HCT116 (cell line): ENCODE data around the gene EGLN3. TPM values are rescaled to one million over a fixed set of nuclear protein-coding genes. Genes with fewer than 3 reads are reported as not detected.

ENCODE experiments used
- ATAC-seq: fragments of 200-7000 bp; cut with Tn5 transposase; 2 replicates; pipeline ENCODE4 v1.9.1; 2020; ENCODE audit warnings: mild to moderate bottlenecking, moderate library complexity
- BruUV-seq: library from RNA; stranded (reverse); fragments of 400-500 nt; replicated peaks from 2 replicates; lab custom pipeline; 2021; lab: Mats Ljungman, UMichigan
- CTCF ChIA-PET: fragments of 300-600 bp; sonication (Branson Sonifier 250); formaldehyde crosslinking; loops from one replicate; lab custom pipeline; 2021; ENCODE audit warnings: antibody characterized with exemption; lab: Charles Lee
- POLR2A ChIA-PET: fragments of 300-600, 350-600 bp; sonication (Branson Sonifier 250); formaldehyde crosslinking; loops from one replicate; lab custom pipeline; 2021; ENCODE audit warnings: antibody characterized with exemption; lab: Charles Lee
- RAD21 ChIA-PET, 2 experiments: fragments of 300-600 bp; sonication (Branson Sonifier 250); formaldehyde crosslinking; loops; one replicate each; lab custom pipeline; 2023; ENCODE audit warnings: low total read pairs in 2 of 2; ENCODE audit not compliant: uncharacterized antibody in 2 of 2, unreplicated experiment in 2 of 2, low non-redundant PET in 1 of 2; lab: Charles Lee
- DNase-seq: peaks from one replicate; pipeline ENCODE4 v3.0.0-alpha.2; 2010; ENCODE audit warnings: low read depth, low spot score
- H2AFZ ChIP-seq: fragments of 200-600 bp; shearing (Covaris generic), sonication (generic); 2 replicates; pipeline ENCODE4 v1.6.1; 2017; ENCODE audit warnings: low read depth, mixed run types, mixed read lengths, antibody characterized with exemption, low read length; ENCODE audit not compliant: poor library complexity, severe bottlenecking
- H3K27ac ChIP-seq: 2 replicates; pipeline ENCODE4 v1.5.1; 2012; ENCODE audit warnings: low read depth, low read length
- H3K27me3 ChIP-seq: fragments of 200-600 bp; sonication (generic); 2 replicates; pipeline ENCODE4 v1.6.1; 2016; ENCODE audit warnings: mixed run types, low read length, mixed read lengths; ENCODE audit not compliant: insufficient read depth
- H3K36me3 ChIP-seq, 2 experiments: fragments of 200-500 bp in 1 of 2; fragments of 200-600 bp in 1 of 2; sonication (Bioruptor generic) in 1 of 2; sonication (generic) in 1 of 2; 2 replicates each; pipeline versions ENCODE4 v1.5.1 to v1.6.1; 2014 to 2016; ENCODE audit warnings: low read length in 2 of 2, inconsistent platforms in 1 of 2, mixed read lengths in 1 of 2, mixed run types in 1 of 2; ENCODE audit not compliant: insufficient read depth in 2 of 2, control insufficient read depth in 1 of 2
- H3K4me1 ChIP-seq, 2 experiments: fragments of 200-600 bp in 1 of 2; sonication (generic) in 1 of 2; 2 replicates each; pipeline versions ENCODE4 v1.5.1 to v1.6.1; 2012 to 2017; ENCODE audit warnings: low read length in 2 of 2, inconsistent platforms in 1 of 2, mild to moderate bottlenecking in 1 of 2, mixed read lengths in 1 of 2, mixed run types in 1 of 2, moderate library complexity in 1 of 2; ENCODE audit not compliant: insufficient read depth in 2 of 2, control insufficient read depth in 1 of 2
- H3K4me2 ChIP-seq: fragments of 200-600 bp; sonication (generic); 2 replicates; pipeline ENCODE4 v1.6.1; 2017; ENCODE audit warnings: mixed run types, low read length, mixed read lengths
- H3K4me3 ChIP-seq, 2 experiments: fragments of 200-600 bp in 1 of 2; sonication (generic) in 1 of 2; replicated peaks in 1 of 2; 2 replicates each; pipeline ENCODE4 v1.5.1; 2011 to 2016; ENCODE audit warnings: low read length in 2 of 2, control low read depth in 1 of 2, low read depth in 1 of 2, mild to moderate bottlenecking in 1 of 2, mixed read lengths in 1 of 2, mixed run types in 1 of 2
- H3K79me2 ChIP-seq: fragments of 200-600 bp; sonication (generic); 2 replicates; pipeline ENCODE4 v1.6.1; 2017; ENCODE audit warnings: mild to moderate bottlenecking, mixed run types, low read length, moderate library complexity, mixed read lengths; ENCODE audit not compliant: insufficient read depth
- H3K9ac ChIP-seq: fragments of 200-600 bp; sonication (generic); 2 replicates; pipeline ENCODE4 v1.6.1; 2016; ENCODE audit warnings: low read length, mixed read lengths
- H3K9me2 ChIP-seq: fragments of 200-600 bp; sonication (generic), shearing (Covaris generic); 2 replicates; pipeline ENCODE4 v1.6.1; 2017; ENCODE audit warnings: mixed run types, mild to moderate bottlenecking, moderate library complexity; ENCODE audit not compliant: insufficient read depth
- H3K9me3 ChIP-seq, 2 experiments: fragments of 200-500 bp in 1 of 2; fragments of 200-600 bp in 1 of 2; sonication (Bioruptor generic) in 1 of 2; sonication (generic) in 1 of 2; 2 replicates each; pipeline ENCODE4 v1.6.1; 2014 to 2017; ENCODE audit warnings: low read length in 2 of 2, mixed read lengths in 2 of 2, inconsistent platforms in 1 of 2, low read depth in 1 of 2, mild to moderate bottlenecking in 1 of 2, mixed run types in 1 of 2, moderate library complexity in 1 of 2; ENCODE audit not compliant: control insufficient read depth in 1 of 2, insufficient read depth in 1 of 2
- H4K20me1 ChIP-seq: fragments of 200-600 bp; sonication (generic), shearing (Covaris generic); 2 replicates; pipeline ENCODE4 v1.6.1; 2017; ENCODE audit warnings: mixed run types, mild to moderate bottlenecking, moderate library complexity; ENCODE audit not compliant: insufficient read depth
- CBX3 ChIP-seq: IDR thresholded peaks from 2 replicates; pipeline ENCODE4 v1.6.1; 2012; ENCODE audit warnings: low read depth
- CEBPB ChIP-seq: IDR thresholded peaks from 2 replicates; pipeline ENCODE4 v1.6.1; 2012; ENCODE audit warnings: low read depth
- CTCF ChIP-seq, 3 experiments: fragments of 200-600 bp in 1 of 3; sonication (generic) in 1 of 3; IDR thresholded peaks in 2 of 3; conservative IDR thresholded peaks in 1 of 3; 2 replicates each; pipeline ENCODE4 v1.5.1; 2012 to 2017; ENCODE audit warnings: low read depth in 2 of 3, low read length in 2 of 3, antibody characterized with exemption in 1 of 3, borderline replicate concordance in 1 of 3, control low read depth in 1 of 3, mild to moderate bottlenecking in 1 of 3, mixed read lengths in 1 of 3, mixed run types in 1 of 3, moderate library complexity in 1 of 3; ENCODE audit not compliant: insufficient read depth in 1 of 3
- EGR1 ChIP-seq: IDR thresholded peaks from 2 replicates; pipeline ENCODE4 v1.6.1; 2012; ENCODE audit warnings: low read depth
- RAD21 ChIP-seq: IDR thresholded peaks from 2 replicates; pipeline ENCODE4 v1.6.1; 2012; ENCODE audit warnings: low read depth, mild to moderate bottlenecking
- SIN3A ChIP-seq: IDR thresholded peaks from 2 replicates; pipeline ENCODE4 v1.6.1; 2012; ENCODE audit warnings: low read depth
- SP1 ChIP-seq: IDR thresholded peaks from 2 replicates; pipeline ENCODE4 v1.6.1; 2012; ENCODE audit warnings: low read depth
- SRF ChIP-seq: IDR thresholded peaks from 2 replicates; pipeline ENCODE4 v1.6.1; 2012; ENCODE audit warnings: low read depth
- YY1 ChIP-seq: IDR thresholded peaks from 2 replicates; pipeline ENCODE4 v1.6.1; 2011; ENCODE audit warnings: low read length, low read depth, moderate library complexity, mild to moderate bottlenecking; ENCODE audit not compliant: insufficient replicate concordance; ENCODE audit errors: extremely low read depth
- ZBTB33 ChIP-seq: IDR thresholded peaks from 2 replicates; pipeline ENCODE4 v1.6.1; 2011; ENCODE audit warnings: mild to moderate bottlenecking, low read length, moderate library complexity; ENCODE audit not compliant: insufficient replicate concordance; ENCODE audit errors: extremely low read depth
- ZFX ChIP-seq: fragments of 450-650 bp; IDR thresholded peaks from 2 replicates; pipeline ENCODE4 v1.6.1; 2017
- intact Hi-C: fragments of 100-400 bp; cut with micrococcal nuclease; formaldehyde crosslinking; loops from 2 replicates; pipeline ENCODE4 v1.10.0; 2022
- total RNA-seq: library from RNA; stranded (reverse); gene quantifications from one replicate; pipeline ENCODE4 v1.2.1, GENCODE V29; 2021; ENCODE audit not compliant: unreplicated experiment

Gene EGLN3
- total RNA-seq, 1 experiment from 2014 or later, result 13.6 TPM

DNA sequence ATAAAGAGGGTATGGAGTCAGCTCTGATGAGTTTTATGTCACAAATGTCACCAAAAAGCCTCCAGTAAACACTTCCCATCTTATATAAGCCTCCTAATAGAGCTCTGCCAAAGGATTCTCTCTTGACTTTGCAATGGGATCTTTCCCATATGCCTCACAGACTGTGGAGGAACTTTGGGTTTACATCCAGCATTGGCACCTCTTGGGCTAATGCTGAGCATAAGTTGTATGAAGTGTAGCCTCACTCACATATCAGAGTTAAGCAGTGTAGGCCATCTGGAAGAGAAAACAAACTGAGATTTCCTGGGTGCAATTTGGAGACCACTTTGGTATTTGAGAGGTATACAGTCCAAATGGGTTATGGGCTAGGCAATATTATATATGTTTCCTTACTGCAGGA lies 24.9 kb downstream of the EGLN3 start:
- intact Hi-C loops, result no loop called here
- no peaks in the 10 kb centered on the region for H3K79me2 ChIP-seq

More for the DNA sequence above, 24.9 kb downstream of the EGLN3 start:
- H3K4me3 ChIP-seq, result no peak overlapping the region
- H3K27me3 ChIP-seq, result no peaks in the 10 kb centered on the region
- no peak overlapping the region for H3K27ac ChIP-seq
- no peaks in the 10 kb centered on the region for H4K20me1 ChIP-seq
- DNase-seq (no peak), ATAC-seq (no peak)
- no peaks in the 10 kb centered on the region for H3K9me3 ChIP-seq
- BruUV-seq, result no TSS peak
- no peaks in the 10 kb centered on the region for H3K4me1 ChIP-seq
- no peaks in the 10 kb centered on the region for H3K9me2 ChIP-seq
- H3K4me2 ChIP-seq, result no peak overlapping the region
- H3K9ac ChIP-seq, result no peak overlapping the region
- H3K36me3 ChIP-seq, result 0 out of 4 replicates have a peak, but pooled peaks cover 0 to 4% of the 10 kb centered on the region in 2 experiments
- TF ChIP-seq ZFX (no peak), CTCF (IDR thresholded peaks at IDR 0.05 in 2 of 3, conservative IDR thresholded peaks at IDR 0.05 in 1 of 3; ENCODE audit: borderline replicate concordance in 1 of 3, insufficient read depth in 1 of 3, low read depth in 2 of 3, low read length in 2 of 3) (no peak), RAD21 (no peak), CEBPB (no peak), ZBTB33 (no peak), SIN3A (no peak), SRF (no peak), YY1 (no peak), EGR1 (no peak), CBX3 (no peak), SP1 (no peak)
- ChIA-PET CTCF (no interaction called here), RAD21 (no interaction called here), POLR2A (no interaction called here)
- H2AFZ ChIP-seq, result no peak overlapping the region
